ENCODE results near the gene HSPG2.

HSPG2 gene

GRCh38 chr1:21879928-21880618 lies 57.0 kb downstream of the HSPG2 start:
- no peak for DNase-seq (ENCODE audit: low read depth in 2 of 2)

GRCh38 chr1:21878840-21879478 lies 58.2 kb downstream of the HSPG2 start:
- DNase-seq (ENCODE audit: low read depth in 2 of 2): no peak

- no peak for DNase-seq (ENCODE audit: low read depth in 2 of 2)
Observed at GRCh38 chr1:21878009-21878773, 58.9 kb downstream of the HSPG2 start.

GRCh38 chr1:21876267-21876666 lies 60.8 kb downstream of the HSPG2 start:
- DNase-seq (ENCODE audit: low read depth in 2 of 2): no peak

GRCh38 chr1:21875621-21876063 lies 61.5 kb downstream of the HSPG2 start:
- DNase-seq (ENCODE audit: low read depth in 2 of 2): no peak

GRCh38 chr1:21874778-21875547 lies 62.1 kb downstream of the HSPG2 start:
- DNase-seq (ENCODE audit: low read depth in 2 of 2): no peak

- no peak for DNase-seq (ENCODE audit: low read depth in 2 of 2)
Observed at GRCh38 chr1:21874328-21874727, 62.8 kb downstream of the HSPG2 start.

- DNase-seq (ENCODE audit: low read depth in 2 of 2): no peak
Observed at GRCh38 chr1:21873761-21874160, 63.3 kb downstream of the HSPG2 start.

GRCh38 chr1:21873174-21873573 lies 63.9 kb downstream of the HSPG2 start:
- DNase-seq (ENCODE audit: low read depth in 2 of 2): no peak

- DNase-seq (ENCODE audit: low read depth in 2 of 2): no peak
Observed at GRCh38 chr1:21872445-21873079, 64.5 kb downstream of the HSPG2 start.

- no peak for DNase-seq (ENCODE audit: low read depth in 2 of 2)
Observed at GRCh38 chr1:21871943-21872342, 65.2 kb downstream of the HSPG2 start.

- DNase-seq (ENCODE audit: low read depth in 2 of 2): no peak
Observed at GRCh38 chr1:21870611-21871010, 66.5 kb downstream of the HSPG2 start.

GRCh38 chr1:21869620-21870121 lies 67.4 kb downstream of the HSPG2 start:
- no peak for DNase-seq (ENCODE audit: low read depth in 2 of 2)

- DNase-seq (ENCODE audit: low read depth in 2 of 2): no peak
Observed at GRCh38 chr1:21868941-21869454, 68.1 kb downstream of the HSPG2 start.

GRCh38 chr1:21868482-21868881 lies 68.6 kb downstream of the HSPG2 start:
- no peak for DNase-seq (ENCODE audit: low read depth in 2 of 2)

GRCh38 chr1:21867451-21867996 lies 69.6 kb downstream of the HSPG2 start:
- no peak for DNase-seq (ENCODE audit: low read depth in 2 of 2)

GRCh38 chr1:21866707-21867043 lies 70.4 kb downstream of the HSPG2 start:
- no peak for DNase-seq (ENCODE audit: low read depth in 2 of 2)

- DNase-seq (ENCODE audit: low read depth in 2 of 2): no peak
Observed at GRCh38 chr1:21865943-21866706, 71.0 kb downstream of the HSPG2 start.

- DNase-seq (ENCODE audit: low read depth in 2 of 2): no peak
Observed at GRCh38 chr1:21865609-21865942, 71.5 kb downstream of the HSPG2 start.

- DNase-seq (ENCODE audit: low read depth in 2 of 2): no peak
Observed at GRCh38 chr1:21864730-21865129, 72.4 kb downstream of the HSPG2 start.

Measured in stimulated activated CD4-positive, alpha-beta T cell treated with anti-CD3 and anti-CD28 coated beads, Interleukin-12 subunit alpha, Interleukin-12 subunit beta, amount 100 ng/mL, for 24 hours (primary cell).